HUDEP-2 (cell line): Measurements from ENCODE around the gene DRG2.

ENCODE experiments used
- DNase-seq, 76 experiments: peaks; one replicate each; lab custom pipeline; 2025; ENCODE audit not compliant: unreplicated experiment in 76 of 76; lab: John Stamatoyannopoulos, UW

Gene DRG2

GRCh38 chr17:18111330-18111971 lies 23.7 kb downstream of the DRG2 start:
- no peak for DNase-seq

DNA sequence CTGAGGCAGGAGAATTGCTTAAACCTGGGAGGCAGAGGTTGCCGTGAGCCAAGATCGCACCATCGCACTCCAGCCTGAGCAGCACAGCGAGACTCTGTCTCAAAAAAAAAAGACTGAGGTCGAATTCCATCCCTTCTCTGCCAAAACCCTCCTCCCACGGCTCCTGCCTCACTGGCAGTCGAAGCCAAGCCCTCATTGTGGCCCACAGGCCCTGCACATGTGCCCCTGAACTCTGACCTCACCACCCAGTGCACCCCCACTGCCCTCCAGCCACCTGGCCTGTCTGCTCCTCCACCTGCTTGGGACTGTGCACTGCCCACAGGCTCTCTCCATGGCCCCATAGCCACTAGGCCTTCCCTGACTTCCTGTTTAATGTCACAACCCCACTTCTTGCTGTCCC lies 27.8 kb downstream of the DRG2 start:
- DNase-seq = no peak

- no peak for DNase-seq
Measured at GRCh38 chr17:18116078-18116477, 28.3 kb downstream of the DRG2 start.

GRCh38 chr17:18117533-18117932 lies 29.8 kb downstream of the DRG2 start:
- no peak for DNase-seq

DNA sequence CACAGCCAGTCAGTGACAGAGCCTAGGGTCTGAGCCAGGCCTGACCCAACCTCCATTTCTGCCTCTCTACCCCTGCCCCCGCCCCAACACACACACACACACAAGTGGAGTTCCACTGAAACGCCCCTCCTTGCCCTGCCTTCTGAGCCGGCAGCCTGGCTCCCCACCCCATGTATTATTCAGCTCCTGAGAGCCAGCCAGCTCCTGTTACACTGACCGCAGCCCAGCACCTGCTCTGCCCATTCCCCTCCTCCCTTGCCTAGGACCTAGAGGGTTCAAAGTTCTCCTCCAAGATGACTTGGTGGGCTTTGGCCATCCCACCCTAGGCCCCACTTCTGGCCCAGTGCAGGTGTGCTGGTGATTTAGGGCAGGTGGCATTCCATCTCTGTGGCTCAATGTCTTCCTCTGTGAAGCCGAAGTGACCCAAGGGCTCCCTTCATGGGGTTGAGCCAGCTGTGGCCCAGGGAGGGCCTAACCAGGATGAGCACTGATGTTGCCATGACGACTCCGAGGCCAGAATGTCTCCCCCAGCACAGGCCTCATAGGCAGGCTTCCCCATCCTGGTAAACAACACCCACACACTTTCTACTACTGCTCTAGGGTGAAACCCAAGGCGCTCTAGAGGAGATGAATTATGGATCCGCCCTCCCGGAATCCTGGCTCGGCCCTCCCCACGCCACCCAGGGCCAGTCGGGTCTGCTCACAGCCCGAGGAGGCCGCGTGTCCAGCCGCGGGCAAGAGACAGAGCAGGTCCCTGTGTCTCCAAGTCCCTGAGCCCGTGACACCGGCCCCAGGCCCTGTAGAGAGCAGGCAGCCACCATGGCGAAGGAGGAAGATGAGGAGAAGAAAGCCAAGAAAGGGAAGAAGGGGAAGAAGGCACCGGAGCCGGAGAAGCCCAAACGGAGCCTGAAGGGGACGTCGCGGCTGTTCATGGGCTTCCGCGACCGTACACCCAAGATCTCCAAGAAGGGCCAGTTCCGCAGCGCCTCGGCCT lies 30.5 kb downstream of the DRG2 start:
- DNase-seq = no peak

DNA sequence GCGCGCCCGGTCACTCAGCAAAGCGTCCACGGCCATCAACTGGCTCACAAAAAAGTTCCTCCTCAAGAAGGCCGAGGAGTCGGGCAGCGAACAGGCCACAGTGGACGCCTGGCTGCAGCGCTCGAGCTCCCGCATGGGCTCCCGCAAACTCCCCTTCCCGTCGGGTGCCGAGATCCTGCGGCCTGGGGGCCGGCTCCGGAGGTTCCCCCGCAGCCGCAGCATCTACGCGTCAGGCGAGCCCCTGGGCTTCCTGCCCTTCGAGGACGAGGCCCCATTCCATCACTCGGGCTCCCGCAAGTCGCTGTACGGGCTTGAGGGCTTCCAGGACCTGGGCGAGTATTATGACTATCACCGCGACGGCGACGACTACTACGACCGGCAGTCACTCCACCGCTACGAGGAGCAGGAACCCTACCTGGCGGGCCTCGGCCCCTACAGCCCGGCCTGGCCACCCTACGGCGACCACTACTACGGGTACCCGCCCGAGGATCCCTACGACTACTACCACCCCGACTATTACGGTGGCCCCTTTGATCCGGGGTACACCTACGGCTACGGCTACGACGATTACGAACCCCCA lies 31.5 kb downstream of the DRG2 start:
- DNase-seq = no peak

GRCh38 chr17:18119938-18120337 lies 32.2 kb downstream of the DRG2 start:
- no peak for DNase-seq

- DNase-seq = no peak
Measured at GRCh38 chr17:18120461-18121017, 32.8 kb downstream of the DRG2 start.

DNA sequence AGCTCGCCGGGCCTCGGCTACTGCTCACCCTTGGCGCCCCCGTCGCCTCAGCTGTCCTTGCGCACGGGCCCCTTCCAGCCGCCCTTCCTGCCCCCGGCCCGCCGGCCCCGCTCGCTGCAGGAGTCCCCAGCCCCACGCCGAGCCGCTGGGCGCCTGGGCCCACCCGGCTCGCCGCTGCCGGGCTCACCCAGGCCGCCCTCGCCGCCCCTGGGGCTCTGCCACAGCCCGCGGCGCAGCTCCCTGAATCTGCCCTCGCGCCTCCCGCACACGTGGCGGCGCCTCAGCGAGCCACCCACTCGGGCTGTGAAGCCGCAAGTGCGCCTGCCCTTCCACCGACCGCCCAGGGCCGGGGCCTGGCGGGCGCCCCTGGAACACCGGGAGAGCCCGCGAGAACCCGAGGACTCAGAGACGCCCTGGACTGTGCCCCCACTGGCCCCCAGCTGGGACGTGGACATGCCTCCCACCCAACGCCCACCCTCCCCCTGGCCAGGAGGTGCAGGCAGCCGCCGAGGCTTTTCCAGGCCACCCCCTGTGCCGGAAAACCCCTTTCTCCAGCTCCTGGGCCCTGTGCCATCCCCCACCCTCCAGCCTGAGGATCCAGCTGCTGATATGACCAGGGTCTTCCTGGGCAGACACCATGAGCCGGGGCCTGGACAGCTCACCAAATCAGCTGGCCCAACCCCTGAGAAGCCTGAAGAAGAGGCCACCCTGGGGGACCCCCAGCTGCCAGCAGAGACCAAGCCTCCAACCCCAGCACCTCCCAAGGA lies 33.6 kb downstream of the DRG2 start:
- no peak for DNase-seq

- DNase-seq = no peak
Measured at GRCh38 chr17:18122990-18123753, 35.4 kb downstream of the DRG2 start.

DNA sequence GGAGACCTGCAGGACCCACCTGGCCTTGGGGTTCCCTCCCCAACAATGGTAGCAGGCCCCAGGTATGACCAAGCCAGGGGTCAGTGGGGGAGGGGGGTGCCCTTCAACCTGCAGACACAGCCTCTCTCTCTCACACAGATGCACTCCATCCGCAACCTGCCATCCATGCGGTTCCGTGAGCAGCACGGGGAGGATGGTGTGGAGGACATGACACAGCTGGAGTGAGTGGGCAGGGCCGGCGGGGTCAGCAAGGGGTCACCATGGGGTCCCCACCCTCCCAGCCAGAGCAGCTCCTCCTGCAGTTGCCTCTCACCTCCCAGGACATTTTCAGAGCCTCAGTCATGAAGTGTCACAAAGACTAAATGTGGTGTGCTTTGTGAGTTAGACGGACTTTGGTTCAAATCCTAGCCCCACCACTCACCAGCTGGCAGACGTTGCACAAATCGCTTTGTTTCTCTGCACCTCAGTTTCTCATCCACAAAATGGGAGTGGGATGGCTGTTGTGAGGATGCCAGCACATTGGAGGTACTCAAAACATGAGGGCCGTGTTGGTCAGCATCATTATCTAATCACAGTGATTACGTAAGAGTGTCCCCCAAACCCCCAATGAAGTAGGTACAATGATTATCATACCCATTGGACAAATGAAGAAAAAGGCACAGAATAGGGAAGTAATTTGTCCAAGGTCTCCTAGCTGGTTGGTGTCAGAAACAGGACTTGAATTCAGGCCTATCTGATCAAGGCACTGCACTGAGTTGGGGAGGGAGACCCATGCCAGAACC lies 36.8 kb downstream of the DRG2 start:
- no peak for DNase-seq

- no peak for DNase-seq
Measured at GRCh38 chr17:18129041-18129502, 41.3 kb downstream of the DRG2 start.

GRCh38 chr17:18132711-18133110 lies 45.0 kb downstream of the DRG2 start:
- no peak for DNase-seq

DNA sequence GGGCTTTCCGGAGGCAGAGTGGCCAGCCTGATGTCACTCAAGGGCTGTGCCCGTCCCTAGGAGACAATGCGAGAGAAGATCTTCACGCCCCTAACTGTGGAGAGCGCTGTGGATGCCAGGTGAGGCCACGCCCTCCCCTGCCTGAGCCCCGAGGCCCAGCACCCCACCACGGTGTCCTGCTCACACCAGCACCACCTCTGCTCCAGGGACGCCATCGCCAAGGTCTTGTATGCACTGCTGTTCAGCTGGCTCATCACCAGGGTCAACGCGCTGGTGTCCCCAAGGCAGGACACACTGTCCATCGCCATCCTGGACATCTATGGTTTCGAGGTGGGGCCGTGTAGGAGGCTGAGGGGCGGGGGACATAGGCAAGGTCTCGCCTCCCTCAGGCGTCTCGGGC lies 48.6 kb downstream of the DRG2 start:
- no peak for DNase-seq

- DNase-seq = no peak
Measured at GRCh38 chr17:18138065-18138749, 50.5 kb downstream of the DRG2 start.

DNA sequence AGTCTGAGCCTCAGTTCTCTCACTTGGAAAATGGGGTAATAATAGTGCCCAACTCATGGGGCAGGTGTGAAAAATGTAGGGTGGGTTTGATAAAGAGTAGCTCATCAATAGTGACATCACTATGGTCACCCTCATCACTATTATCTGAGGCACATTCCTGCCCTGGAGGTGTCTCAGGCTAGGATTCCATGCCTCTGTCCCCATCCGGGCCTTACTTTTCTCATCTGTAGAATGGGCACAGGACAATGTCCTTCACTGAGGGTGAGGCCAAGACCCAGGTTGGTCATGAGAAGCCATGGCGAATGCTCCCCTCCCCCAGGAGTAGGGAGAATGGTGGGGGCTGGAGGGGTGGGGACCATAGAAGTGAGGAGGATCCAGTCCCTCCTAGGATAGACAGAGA lies 51.3 kb downstream of the DRG2 start:
- no peak for DNase-seq

DNA sequence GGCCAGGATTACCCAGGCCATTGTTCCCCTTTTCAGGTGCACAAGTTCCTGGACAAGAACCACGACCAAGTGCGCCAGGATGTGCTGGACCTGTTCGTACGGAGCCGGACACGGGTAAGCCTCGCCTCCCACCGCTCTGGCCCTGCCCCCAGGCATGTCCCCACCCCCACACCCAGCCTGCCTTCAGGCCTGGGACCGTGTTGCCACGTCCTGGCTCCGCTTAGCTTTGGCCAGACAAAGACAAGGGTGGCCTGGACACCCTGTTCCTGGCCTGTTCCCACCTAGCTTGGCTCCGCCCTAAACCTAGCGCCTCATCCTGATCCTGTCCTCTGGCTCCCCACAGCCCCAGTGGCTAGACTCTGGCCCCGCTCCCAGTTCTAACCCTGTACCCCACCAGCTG lies 51.8 kb downstream of the DRG2 start:
- DNase-seq = no peak

DNA sequence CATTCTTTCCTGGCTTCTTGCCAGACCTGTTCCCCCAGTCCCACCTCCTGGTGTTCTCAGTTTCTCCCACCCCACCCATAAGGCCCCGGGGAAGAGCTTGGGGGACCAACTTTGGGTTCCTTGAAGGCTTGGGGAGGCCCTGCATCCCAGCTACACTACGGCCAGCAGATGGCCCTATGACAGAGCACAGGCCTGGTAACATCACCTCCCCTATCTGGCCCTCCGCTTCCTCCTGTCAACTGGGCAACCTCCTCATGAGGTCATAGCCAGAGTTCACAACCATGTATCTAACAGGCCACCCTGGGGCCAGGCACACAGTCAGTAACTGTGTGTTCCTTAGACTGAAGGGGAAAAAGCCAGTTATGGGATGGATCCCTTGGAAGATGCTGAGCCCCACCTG lies 52.2 kb downstream of the DRG2 start:
- DNase-seq = peak in 34 of 76 experiments; percentile 6 to 59 (median 28)
